GM04504 (cell line): ENCODE results near the gene RAPGEF4.
A peak's percentile ranks its signal among the peaks of the same experiment; 100 is the strongest.
"Not testable (repeated sequence)": the region's sequence is repeated elsewhere in the genome, so short reads cannot be mapped to it uniquely, and the experiment has no call there.

Experiments
- DNase-seq: peaks from one replicate; pipeline ENCODE4 v3.0.0-alpha.2; 2012; ENCODE audit warnings: low read depth

RAPGEF4 gene

DNA sequence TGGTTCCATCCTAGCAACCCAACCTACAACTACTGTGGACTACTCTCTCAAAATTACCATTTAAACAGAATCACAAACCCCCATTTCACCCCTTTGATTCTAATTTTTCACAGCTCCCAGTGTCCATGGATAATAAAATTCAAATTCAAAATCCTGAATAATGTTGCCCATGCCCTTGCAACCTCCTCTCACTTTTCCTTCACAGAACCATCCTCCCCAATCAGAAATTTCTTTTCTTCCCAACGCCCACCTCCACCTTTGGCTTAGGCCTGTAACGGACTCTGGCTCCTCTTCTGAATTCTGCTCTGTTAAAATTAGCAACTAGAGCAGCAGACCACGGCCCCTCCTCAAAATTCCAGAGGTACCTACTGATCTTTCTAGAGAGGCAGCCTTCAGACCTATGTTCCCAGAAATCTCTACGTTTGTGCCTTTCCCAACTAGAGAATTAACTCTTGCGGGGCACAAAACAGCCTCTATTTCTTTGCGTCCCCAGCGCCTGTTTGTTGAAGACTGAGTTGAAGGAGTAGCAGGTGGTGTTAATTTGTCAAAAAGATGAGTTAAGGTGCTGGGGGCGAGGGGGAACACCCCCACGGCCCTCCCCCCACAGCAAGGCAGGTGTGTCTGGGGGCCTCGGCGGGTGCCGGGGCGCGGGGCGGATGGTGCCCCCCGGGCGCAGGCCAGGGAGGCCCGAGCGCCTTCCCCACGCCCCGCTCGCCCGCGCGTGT, 339.6 kb downstream of the RAPGEF4 start:
- no peak for DNase-seq

DNA sequence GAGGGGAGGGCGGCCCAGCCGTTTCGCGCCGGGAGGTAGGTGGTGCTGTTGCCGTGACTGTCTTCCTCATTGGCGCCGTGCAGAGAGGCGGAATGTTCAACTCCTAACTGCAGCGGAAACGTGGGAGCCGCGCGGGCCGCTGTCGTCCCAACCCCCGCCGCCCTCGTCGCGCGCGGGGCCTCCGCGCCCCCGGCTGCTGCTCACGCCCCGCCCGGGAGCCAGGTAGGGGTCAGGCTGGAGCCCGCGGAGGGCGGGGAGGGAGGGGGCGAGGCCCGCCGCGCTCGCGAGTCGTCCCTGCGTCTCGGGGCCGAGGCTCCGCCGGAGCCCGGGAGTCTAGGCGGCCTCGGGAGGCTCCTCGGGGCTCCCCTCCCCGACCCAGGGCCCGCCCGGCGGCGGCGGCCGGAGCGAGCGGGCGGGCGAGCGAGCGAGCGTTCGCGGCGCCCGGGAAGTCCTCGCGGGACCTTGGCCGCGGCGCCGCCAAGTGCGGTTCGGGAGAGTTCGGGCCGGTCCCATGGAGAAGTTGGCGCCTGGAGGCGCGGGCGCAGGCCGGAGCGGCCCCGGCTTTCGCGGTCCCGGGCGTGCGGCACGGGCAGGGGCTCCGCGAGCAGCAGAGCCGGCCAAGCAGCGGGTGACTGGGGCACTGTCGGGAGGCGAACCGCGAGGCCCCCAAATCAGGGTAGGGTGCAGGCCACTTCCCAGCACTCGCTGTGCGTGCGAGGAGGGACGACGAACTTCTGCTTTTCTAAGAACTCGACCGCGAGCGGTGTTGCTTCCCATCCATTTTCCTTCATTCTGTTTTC, 340.3 kb downstream of the RAPGEF4 start, which contains the start of gene MAP3K20:
MAP3K20 (plus strand) TSS at position 66 of the 800 bp plus-strand sequence. CDS start 15,186 bp downstream, outside the sequence.
- peak; percentile 62 for DNase-seq

DNA sequence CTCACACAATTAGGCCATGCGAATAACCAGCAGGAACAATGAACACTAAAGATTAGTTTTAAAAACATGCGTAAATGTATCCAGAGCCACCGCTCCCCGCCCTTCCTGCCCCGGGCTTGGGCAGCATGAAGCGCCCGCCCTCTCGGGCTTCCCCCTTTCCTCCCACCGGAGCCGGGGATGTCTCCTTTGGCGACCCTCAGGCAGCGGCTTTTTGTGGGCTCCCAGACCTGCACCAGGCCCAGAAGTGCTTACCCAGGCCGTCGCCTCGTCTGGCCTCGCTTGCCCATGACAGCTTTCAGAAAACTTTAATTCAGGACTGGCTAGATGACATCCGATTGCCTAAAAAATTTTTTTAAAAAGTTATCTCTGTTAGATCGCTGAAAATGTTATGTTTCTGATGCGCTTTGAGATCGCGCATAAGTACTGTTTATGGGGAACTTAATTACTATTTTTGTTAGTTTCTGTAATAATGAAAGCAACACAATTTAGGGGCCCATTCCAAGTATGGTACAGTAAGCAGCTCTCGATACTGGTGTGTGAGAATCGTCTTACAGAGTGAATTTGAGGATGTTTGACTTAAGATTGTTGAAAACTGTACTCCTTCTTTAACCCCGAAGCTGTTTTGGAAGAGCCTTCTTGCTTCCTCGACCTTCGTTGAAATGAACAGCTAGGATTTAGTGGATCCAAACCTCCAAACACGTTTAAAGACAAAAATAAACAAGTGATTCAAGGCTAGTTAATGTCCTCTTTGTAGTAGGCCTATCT, 341.1 kb downstream of the RAPGEF4 start:
- no peak for DNase-seq

DNA sequence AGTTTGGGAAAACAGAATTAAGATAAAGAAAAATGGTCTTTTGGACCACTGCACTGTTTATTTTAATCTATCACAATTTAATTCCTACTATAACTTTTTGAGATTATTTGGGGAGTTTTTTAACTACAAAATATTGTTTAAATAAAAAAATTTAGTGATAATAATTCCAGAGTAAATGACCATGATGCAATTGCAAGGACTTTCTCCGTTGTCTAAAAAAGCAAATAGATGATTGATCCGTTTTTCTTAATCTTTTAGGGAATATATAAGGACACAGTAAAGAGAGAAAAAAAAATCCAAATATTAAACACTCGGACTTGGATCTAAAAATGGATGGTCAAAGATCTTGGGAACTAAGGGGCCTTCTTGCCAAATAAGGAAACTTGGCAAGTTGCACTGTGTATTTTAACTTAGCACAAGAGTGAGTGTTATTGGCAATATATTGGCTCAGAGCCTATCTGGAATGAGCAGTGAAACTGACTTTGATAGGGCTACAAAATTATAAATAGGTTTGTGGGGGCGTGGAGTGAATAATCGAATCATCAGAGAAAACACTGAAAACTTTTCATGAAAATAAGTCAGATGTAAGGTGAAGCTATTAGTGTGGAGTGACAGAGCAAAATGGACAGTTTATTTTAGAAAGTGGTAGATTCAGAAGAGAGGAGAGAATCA, 342.0 kb downstream of the RAPGEF4 start:
- no peak for DNase-seq

DNA sequence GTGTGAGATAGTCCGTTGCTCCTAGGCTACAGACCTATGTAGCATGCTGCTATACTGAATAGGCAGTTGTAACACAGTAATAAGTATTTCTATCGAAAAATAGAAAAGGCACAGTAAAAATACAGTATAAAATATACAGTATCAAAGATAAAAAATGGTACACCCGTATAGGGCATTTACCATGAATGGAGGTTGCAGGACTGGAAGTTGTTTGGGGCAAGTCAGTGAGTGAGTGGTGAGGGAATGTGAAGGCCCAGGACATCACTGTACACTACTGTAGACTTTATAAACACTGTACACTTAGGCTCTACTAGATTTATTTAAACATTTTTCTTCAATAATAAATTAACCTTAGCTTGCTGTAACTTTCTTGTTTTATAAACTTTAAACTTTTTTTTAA, 343.5 kb downstream of the RAPGEF4 start:
- DNase-seq: no peak

DNA sequence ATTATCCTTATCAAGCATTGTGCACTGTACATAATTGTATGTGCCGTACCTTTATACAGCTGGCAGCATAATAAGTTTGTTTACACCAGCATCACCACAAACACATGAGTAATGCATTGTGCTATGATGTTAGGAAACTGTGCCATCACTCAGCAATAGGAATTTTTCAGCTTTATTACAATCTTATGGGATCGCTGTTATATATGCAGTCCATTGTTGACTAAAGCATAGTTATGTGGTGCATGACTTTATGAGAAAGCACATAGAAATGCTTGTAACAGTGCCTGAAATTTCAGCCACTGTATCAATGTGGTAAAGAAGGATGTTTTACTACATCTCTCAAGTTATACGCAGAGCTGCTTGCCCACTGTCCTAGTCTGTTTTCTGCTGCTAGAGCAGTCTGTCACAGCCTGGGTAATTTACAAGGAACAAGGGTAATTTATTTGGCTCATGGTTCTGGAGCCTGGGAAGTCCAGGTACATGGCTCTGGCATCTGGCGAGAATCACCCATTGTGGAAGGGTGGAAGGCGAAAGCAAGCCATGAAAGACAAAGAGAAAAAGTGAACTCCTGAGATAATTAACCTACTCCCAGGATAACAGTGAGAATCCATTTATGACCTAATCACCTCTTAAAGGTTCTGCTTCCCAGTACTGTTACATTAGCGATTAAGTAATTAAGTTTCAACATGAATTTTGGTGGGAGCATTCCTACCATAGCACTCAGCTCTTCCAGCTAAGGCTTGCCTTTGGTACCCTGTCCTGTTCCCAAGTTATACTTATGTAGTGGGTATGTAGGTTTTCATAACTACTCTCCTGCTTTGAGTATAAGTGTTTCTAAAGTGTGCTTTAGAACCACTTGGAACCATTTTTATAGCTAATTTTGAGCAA, 344.6 kb downstream of the RAPGEF4 start:
- DNase-seq: peak; percentile 85

DNA sequence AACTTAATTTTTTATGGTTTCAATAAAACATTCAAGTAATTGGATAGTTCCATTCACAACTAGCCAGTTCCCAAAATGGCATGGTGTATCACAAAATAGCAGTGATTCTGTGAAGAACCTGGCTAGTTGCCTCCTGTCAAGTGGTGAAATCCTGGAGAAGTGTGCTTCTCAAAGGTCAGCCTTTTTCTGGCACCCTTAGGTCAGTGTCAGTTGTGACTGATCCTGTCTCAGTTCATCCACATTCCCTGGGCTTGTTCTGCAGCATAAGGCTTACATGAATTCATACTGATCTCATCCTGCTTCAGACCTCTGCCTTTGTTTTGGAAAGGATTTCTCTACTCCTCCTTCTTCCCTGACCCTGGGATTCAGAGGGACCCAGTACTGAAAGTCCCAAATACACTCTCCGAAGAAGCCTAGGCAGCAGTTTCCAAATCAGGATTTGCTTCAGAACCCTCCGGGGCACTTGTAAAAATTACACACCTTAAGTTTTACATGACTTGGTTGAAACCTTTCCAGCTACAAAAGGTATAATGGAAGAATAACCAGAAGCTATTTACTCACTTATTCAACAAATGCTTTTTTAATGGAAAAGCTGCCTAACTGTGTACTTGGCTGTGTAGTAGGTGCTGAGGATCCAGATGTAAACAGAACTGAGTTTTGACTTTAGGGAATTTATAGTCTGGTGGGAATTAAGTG, 351.0 kb downstream of the RAPGEF4 start:
- DNase-seq: peak; percentile 10

DNA sequence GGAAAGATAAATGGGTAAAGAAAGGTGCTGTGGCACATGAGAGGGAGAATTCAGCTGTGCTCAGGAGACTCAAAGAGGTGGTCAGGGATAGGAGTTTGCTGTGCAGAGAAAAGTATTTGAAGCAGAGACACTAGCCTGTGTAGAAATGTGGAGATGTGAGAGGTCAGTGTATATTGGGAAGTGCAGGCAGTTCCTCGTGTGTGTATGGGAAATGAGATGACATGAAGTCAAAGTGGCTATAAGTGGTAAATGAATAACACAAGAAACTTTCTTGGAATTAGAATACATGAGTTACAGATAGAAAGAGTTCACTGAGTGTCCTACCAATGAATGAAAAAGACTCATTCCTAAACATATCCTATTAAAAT, 351.6 kb downstream of the RAPGEF4 start:
- no peak for DNase-seq

DNA sequence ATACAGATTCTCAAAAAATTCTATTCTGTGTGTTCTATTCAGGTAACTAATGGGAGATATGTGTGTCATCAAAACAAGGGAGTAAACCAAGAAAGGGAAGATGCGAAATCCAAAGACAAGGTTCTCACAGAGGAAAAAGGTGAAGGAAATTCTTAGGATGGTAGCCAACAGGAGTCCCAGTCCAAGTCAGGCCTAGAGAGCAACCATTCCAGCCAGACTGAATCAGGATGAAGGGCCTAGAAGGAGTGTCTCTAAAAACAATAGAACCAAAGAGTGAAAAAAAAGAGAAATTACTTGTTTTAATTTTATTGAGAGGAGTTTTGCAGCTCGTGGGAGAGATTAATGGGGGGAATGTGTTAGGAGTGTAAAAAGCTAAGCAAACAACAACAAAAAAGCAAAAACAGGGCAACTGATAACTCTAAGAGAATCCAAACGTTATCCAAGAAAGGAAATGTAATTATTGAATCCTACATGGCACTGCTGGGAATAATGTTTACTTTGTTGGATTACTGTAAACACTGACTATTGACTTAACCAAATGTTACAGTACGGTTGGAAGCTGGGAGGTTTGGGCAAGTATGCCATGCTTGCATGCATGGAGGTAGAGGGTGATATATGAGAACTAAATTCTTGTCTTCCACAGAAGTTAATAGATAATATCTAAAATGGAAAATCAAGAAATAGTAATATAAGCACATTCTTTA, 352.3 kb downstream of the RAPGEF4 start:
- no peak for DNase-seq

DNA sequence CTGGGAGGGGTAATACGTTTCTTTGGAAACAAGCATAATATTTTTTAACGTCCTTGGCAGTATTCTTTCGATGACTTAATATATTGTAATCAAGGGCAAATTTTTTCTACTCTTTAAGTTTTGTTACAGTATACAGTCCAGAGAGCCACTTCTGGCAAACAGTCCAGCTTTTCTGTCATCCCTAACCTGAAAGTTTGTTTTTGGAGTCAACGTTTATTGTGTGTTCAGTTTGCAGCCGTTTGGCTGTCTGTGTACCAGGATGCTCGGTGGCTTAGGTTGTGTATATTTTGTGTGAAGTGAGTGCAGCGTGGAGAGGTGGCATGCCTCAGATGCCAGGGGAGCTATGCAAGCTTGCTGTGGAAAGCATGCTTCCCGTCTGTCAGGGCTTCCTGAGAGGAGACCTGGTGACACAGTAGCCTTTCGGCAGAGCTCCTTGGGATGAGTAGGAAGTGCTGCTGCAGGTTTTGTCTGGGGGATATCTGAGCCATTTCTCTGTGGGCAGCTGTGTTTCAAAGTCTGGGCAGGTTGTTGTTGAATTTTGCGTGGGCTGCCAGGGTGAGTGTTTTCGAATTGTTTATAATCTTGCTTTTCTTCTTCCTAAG, 354.7 kb downstream of the RAPGEF4 start:
- peak; percentile 24 for DNase-seq

DNA sequence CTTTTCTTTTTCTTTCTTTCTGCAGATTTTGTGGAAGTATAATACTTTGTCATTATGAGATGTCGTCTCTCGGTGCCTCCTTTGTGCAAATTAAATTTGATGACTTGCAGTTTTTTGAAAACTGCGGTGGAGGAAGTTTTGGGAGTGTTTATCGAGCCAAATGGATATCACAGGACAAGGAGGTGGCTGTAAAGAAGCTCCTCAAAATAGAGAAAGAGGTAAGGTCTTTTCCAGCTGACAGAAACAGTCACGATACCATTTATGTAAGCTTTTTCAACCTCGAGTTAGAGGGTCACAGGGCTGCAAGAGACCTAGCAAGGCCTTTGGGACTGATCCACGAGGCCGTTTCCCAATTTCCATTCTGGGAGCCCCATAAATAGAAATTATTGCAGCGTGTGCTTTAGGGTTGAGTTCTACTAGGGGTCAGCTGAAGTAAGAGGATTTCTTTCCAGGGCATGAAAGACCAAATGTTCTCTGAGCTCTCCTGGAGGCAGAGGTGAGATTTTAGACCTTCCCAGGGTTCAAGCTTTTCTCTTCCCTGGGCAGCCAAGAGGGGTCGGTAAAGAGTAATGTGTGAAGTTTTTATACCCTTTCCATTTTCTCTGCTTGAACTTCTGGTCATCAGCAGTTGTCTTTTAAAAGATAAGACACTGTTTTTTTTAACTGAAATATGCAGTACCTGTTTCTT, 355.5 kb downstream of the RAPGEF4 start:
- DNase-seq: no peak

DNA sequence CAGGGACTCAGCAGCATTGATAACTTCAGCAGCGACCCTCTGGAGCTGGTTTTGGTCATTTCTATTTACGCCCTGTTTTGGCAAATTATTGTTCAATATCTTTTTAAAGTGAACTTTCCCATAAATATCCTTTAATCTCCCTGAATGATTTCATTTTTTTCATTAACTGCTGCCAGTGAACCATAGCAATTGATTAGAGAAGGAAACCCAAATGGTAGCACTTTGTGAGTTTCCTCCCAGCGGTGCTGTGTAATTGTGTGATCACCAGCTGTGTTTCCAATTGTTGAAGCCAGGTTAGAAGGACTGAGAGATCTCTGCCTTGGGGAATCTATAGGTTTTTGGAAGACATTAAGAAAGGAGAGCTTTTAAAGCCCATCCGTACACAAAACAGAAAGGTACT, 356.3 kb downstream of the RAPGEF4 start:
- DNase-seq: no peak

DNA sequence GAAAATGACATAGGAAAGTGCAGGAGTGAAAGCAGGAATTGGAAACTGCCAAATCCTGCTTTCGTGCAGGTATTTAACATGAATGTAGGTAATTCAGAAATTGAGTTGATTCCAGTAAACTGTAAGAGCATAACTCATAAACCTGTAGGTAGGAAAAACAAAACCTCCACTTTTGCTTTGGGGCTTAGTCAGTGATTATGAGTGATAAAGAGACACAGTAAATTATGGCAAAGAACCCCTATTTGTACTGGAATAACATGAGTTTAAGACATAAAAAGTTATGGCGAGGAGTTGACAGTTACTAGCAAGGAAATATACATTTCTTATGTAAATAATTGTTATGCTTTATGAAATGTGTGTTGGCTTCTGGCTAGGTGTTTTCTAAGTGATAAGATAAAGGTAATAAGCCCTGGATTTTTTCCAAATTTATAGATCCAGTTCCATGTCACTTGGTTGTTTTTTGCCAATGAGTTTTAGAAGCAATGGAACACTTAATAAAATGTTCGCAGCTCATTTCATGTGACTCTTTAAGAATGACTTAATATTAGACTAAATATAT, 357.3 kb downstream of the RAPGEF4 start:
- no peak for DNase-seq

DNA sequence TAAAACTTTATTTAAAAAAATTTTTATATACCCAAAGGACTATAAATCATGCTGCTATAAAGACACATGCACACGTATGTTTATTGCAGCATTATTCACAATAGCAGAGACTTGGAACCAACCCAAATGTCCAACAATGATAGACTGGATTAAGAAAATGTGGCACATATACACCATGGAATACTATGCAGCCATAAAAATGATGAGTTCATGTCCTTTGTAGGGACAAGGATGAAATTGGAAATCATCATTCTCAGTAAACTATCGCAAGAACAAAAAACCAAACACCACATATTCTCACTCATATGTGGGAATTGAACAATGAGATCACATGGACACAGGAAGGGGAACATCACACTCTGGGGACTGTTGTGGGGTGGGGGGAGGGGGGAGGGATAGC, 358.0 kb downstream of the RAPGEF4 start:
- DNase-seq: not testable (repeated sequence)

DNA sequence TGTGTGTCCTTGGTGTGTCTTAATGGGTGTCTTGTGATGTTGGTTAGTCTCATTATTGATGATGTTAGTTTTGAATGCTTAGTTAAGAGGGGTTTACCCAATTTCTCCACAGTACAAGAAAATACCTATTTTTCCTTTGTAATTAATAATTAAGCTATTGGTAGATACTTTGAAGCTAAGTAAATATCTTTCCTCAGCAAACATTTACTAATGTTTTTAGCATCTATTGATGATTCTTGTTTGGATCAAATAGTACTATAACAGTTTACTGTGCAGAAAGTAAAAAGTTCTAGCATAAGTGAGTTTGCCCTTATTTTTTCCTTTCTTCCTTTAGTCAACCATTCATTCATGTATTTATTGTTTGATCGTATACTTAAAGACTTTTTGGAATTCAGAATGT, 359.1 kb downstream of the RAPGEF4 start:
- no peak for DNase-seq

DNA sequence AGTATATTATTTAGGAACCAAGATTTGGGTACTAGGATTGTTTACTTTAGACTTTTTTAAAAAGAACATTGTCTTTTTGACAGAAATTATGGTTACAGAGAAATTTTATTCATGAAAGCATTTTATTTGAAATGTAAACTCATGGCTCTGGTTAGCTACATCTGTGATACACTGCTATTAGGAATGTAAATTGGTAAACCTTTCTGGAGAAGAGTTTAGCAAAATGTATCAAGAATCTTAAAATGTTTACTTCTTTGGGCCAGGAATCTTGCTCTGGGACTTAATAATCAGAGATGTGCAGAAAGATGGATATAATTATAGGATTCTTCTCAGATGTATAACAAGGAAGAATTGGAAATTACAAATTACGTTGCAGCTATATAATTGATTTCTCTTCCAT, 359.7 kb downstream of the RAPGEF4 start:
- DNase-seq: no peak

DNA sequence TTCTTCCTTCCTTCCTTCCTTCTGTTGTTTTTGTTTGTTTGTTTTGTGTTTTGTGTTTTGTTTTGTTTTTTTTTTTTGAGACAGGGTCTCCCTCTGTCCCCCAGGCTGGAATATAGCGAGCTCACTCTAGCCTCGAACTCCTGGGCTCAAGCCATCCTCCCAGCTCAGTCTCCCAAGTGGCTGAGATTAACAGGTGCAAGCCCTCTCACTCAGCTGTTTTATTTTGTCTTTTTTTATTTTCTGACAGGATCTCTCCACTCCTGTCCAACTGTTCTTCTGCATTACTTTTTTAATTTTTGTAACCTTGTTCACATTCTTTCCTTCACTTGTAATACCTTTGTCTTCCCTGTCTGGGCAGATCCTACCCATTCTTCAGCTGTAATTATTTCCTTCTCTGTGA, 363.6 kb downstream of the RAPGEF4 start:
- no peak for DNase-seq

DNA sequence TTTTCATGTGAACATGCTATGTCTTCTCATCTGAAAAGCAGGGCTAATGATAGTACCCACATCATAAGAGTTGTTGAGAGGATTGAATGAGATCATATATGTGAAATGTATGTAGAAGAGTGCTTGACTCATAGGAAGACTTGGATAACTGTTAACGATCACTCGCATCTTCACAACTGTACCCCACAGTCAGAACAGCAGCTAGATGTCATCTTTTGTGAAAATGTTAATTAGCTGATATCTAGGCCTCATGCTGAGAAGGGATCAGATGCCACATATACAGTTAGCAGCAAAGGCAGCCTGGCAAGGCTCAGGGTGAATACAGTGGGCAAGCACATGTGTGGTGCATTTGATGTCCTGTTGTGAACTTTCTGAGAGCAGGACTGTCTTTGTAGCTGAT, 364.2 kb downstream of the RAPGEF4 start:
- no peak for DNase-seq

DNA sequence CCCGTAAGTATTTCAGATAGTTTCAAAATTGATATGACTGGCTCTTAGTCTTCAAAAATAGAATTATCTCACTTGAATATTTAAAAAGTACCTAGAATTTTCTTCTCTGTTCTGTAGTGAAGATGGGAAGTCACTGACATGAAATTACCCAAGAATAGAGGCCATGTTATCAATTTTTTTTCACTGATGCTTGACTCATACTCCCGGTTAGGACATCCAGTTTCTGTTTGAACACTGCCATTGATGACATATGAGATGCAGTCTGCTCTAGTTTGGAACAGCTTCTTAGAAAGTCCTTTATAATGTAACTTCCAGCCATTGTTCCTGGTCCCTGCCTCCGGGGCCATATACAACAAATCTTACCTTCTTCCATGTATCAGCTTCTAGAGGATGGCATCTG, 366.0 kb downstream of the RAPGEF4 start:
- DNase-seq: peak; percentile 10
